Ureter (tissue), 1 donor: Measurements from ENCODE around the gene KIAA0319L. TPM values are rescaled to one million over a fixed set of nuclear protein-coding genes. Genes with fewer than 3 reads are reported as not detected.

Experiments
- DNase-seq: peaks from one replicate; pipeline ENCODE4 v3.0.0-alpha.2; 2020; ENCODE audit warnings: low spot score
- total RNA-seq: library from RNA; stranded (reverse); gene quantifications from one replicate; pipeline ENCODE4 v1.2.4, GENCODE V29; 2023
- donor health status: DM: yes; HTN: yes; CAD: no.

Gene KIAA0319L
- total RNA-seq, 1 donor from 2014 or later = 74.6 TPM

DNA sequence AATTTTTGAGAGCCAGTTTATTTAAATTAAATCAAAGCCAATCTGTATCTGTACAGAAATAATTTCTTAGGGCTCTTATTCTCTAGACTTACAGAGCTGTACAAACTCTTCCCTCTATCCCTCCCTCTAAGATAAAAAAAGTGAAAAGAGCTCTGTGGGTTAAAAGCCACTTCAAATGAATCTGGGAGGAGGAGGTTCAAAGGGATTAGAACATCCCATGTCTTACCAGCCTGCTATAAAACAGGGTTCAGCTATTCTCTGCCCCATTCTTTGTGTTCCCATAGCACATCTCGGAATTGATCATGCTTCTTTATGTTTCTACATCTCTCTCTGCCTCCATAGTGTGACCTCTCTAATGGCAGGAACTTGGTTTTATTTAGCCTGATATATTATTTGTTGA, 19.4 kb downstream of the KIAA0319L start:
- no peak for DNase-seq

DNA sequence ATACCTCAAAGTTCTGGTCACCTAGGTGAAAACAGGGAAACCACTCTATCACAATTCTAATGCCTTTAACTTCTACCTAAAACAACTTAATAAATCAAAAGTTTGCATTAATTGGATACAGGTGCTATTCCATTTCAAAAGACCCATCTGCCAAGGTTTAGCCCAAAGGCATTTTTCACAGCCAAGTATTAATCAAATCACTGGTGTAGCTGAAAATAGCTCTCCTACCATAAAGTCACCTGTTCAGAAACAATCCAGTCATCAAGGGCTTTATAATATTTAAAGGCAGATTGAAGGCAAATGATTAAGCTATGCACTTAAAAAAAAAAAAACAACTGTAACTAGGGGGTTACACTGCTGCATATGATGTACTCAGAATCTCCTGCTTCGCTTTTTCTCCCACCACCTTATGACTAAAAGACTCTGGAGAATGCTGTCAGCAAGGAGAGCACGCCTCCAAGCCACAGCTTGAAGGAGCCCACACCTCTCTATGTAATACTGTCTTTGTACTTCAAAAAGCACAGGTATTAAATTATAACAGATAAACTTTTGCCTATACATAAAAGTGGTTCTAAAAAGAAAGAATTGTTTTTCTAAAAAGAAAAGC, 20.5 kb downstream of the KIAA0319L start:
- no peak for DNase-seq

DNA sequence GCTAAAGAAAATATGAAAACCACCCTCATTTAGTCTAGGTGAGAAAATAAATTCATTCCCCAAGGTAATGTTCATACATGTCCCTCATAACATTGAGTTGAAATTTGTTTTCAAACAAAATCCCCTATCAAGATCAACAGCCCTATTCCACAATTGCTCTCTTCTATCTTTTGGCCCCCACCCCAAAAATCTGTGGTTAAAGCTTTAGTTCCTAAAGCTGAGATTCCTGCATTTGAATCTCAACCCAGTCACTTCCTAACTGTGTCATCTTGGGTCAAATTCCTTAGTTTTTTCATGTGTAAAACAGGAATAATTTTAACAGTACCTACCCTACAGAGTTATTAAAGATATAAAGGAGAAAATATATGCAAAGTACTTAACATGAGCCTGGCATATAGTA, 22.0 kb downstream of the KIAA0319L start:
- no peak for DNase-seq

DNA sequence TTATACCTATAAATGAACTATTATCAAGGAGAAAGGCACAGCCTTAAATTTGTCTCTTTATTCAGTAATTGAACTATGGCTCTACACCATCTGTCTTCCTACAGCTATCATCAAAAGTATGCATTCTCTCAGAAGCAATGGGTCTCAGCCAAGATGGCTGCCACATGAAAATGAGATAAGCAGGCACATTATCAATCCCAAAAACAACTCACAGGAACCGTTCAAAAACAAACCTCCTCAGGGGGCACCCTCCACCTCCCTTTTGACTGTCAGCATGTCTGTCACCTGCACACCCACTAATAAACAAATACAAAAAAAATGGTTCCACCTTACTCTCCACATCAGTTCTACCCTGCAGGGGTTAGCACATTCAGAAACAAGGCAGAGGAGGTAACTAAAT, 23.6 kb downstream of the KIAA0319L start:
- DNase-seq = no peak

DNA sequence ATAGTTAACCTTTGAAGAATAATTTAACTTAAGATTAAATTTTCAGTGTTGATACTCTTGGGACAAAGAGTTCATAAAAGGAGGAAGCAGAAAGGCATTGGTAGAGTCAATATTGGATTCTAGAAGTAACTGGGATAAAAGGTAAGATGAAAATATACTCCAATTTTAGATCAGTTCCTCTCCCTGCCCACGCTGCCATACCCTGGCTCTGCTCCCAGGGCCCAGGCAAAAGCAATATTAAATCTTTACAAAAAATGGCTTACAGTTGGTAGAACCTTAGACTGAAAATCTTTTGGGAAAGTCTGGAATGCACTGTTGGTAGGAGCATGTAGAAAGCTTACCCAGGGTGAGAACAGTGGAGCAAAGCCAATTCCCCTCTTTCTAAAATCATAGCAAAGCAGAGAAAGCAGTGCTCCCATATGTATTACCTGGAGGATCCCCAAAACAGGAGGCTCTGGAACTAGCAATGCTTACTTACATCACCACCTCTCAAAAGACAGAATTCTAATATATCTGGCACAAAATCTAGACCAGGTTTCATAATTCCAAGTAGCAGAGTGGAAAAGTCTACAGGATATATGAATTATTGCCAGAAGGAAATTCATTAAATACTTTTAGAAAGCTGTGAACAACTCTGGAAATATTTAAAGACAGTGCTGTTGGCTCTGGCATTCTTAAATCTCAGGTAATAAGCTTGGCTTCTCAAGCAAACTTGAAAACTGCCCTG, 24.5 kb downstream of the KIAA0319L start:
- DNase-seq = no peak

DNA sequence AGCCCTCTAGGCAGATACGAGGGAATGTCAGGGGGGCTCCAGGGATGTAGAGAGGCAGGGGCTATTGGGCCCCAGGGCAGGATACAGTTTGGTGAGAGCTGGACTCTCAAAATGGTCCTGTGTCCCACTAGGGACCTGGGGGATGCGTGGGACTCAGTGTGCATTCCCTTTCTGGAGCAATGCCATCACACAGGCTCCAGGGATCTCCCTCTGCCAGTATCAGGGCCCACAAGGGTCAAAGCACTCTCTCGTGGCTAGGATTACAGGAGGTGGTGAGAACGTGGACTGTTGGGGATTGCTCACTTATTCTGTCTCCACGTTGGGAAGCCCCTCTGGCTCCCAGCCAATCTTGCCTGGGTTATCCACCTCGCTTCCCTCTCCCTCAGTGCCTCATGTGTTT, 25.8 kb downstream of the KIAA0319L start:
- no peak for DNase-seq

DNA sequence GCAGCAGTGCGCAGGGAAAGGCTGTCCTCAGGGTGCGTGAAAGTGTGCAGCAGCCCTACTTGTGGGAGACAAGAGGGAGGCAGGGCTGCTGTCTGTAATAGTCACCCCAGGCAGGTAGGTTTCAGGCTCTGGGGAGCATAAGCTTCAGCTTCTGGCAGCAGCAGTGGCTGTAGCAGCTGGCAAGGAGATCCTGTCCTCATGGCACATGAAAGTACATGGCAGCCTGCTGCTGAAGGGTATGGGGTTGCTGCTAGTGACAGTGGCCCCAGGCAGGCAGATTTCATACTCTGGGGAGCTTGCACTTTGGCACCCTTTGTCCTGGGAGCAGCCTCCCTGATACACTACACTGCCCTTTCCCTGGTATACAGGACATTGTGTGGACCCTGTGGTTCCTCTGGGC, 26.3 kb downstream of the KIAA0319L start:
- DNase-seq = no peak

DNA sequence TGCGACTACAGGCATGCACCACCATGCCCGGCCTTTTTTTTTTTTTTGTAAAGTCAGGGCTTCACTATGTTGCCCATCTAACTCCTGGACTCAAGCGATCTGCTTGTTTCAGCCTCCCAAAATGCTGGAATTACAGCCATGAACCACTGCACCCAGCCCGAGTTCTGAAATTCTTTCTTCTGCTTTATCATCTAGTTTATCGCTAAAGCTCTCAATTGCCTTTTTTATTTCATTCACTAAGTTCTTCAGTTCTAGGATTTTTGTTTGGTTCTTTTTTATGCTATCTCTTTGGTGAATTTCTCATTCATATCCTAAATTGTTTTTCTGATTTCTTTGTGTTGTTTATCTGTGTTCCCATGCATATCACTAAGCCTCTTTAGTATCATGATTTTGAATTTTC, 27.0 kb downstream of the KIAA0319L start:
- DNase-seq = no peak

DNA sequence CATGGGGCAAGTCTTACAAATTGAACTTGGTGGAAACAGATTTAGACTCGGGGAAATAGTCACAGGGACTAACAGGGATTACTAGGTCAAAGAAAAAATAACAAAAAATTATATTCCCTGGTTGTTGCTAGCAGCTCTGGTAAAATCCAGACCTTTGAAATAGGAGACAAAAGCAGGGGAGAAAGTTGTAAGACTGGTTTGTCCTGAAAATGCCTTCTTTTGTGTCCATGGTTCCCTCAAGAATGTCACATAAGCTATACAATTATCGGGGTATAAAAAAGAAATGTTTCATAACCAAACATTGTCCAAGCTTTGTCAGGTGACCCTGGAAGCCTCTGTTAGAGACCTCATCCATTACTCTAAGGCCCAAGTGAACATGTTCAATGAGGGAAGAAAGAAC, 33.1 kb downstream of the KIAA0319L start:
- DNase-seq = no peak

DNA sequence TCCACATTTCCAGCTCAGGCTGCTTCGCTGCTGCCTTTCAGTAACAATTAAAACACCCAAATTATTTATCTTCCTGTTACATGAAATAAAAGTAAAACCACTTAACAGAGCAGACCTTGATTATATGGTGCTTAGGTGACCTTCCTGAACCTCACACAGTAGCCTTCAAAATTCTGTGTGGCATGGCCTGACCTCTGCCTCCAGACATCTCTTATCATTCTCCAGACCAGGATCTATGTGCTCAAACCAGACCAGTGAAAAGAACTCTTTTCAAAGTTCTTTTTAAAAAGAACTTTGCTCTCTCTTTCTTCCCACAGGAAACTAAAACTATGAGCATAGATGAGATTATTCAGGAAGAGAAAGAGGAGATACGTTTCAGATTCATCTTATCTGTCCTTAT, 37.8 kb downstream of the KIAA0319L start:
- DNase-seq = no peak

DNA sequence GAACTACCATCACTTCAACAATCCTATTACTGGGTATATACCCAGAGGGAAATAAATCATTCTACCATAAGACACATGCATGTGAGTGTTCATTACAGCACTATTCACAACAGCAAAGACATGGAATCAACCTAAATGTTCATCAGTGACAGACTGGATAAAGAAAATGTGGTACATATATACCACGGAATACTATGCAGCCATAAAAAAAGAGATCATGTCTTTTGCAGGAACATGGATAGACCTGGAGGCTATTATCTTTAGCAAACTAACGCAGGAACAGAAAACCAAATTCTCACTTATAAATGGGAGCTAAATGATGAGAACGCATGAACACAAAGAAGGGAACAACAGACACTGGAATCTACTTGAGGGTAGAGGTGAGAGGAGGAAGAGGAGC, 39.0 kb downstream of the KIAA0319L start:
- DNase-seq = no peak

DNA sequence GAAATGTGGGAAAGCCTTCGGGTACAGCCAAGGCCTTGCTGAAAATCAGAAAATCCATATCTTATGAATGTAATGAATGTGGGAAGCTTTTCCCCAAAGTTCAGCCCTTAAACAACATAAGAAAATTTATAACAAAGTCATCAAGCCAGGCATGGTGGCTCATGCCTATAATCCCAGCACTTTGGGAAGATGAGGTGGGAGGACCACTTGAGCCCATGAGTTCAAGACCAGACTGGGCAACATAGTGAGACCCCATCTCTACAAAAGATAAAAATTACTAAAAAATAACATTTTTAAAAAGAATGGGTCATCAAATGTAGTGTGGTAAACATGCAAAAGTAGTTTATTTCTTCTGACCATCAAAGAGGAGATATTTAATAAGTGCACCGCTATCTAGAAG, 45.9 kb downstream of the KIAA0319L start:
- DNase-seq = no peak

DNA sequence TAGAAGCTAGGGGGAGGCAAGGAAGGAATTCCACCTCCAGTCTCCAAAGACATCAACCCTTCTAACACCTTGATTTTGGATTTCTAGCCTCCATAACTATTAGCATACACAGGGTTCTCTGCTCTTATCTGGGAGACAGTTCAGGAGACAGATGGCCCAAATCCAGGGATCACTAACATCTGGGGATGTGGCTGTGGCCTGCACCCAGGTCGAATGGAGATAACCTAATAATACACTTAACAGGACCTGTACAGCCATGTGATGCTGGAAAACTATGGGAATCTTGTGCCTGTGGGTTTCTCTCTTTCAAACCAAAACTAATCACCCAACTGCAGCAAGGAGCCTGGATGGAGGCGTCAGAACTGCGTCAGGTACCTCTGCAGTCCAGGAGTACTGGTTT, 47.6 kb downstream of the KIAA0319L start:
- no peak for DNase-seq

DNA sequence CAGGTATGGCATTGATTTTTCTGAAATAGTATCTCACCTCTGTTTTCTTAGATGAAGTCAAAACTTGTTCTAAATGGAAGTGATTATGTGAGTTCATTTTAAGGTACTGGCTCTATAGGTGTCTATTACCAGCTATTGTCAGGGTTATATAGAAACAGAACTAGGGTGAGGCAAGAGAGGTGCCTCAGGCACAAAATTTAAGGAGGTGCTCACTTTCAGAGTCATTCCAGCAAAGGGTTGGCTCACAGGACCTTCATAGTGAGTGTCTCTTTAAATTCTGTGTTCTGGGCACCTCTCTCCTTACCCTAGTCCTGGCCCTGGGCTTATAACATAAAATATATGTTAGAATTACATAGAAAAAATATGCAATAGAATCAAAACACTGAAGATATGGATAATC, 49.3 kb downstream of the KIAA0319L start:
- DNase-seq = no peak

DNA sequence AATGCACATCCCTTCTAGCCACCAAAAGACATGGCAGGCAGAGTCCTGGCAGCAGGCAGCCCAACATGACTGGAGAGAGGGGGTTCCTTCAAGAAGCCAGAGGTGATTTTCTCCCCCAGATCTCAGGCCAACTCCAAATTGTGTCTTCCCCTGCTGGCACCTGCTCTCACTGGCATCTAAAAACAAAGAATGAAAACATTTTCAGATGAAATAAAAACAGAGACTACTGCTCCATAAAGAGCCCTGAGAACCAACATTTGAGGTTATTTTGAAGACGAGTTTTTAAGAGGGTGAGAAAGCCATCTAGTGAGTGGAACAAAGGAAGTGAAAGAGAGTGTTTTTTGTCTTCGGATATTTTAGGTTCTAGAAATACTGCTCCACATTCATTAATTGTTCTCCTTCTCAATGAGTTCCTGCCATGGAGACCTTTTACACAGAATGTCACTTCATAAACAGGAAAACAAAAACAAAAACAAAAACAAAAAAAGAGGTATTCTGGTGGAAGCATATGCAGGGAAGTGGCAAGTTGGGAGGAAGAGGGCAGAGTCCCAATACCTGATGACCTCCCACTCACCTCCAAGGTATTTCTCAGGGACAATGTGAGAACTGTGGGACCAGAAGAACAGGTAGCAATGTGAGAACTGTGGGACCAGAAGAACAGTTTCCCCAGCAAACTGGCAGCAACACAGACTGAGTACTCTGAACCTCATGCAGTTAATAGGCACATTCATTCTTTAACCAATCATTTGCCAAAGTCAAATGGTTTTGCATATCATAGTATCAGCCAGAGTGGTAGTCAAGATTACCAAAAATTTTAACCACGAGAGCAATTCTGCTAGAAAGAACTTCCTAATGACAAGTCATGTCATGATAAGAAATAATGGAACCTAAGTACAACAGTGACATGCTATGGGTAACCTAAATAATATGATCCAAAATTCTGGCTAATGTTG, 50.0 kb downstream of the KIAA0319L start:
- no peak for DNase-seq

DNA sequence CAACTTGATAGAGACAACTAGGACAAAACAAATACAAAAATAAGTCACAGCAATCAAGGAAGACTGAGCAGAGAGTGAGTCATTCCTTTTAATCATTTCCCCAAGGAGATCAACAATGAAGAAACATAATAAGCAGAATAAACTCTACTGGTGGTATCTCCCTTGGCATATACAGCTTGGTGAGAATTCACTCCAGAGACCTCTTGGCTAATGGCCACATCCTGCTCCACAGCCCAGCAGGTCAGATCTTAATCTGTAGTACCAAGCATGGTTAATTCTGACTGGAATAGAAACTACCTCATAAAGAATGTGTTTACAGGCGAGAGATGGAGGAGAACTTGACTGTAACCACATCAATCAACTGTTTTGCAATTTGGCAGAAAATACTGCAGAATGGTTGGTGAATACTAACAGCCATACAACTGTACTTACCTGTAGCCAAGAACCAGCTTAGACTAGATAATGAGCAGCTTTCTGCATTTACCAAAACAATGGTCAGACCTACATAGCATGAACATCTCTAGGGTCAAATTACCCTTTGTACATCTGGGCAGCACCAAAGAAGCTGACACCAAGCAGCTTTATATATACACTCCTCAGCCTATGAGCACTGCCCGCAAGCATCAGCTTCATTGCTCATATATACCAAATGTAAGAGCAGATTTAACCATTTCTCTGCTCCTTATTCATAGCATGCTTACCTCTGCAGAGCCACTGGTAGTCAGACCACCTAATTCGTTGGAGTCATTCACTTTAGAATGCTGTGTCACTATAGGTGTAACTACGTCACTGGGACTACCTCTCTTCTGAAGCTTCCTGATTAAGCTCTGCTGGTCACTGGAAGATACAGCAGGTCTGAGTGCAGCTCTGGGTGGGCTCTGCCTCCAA, 51.0 kb downstream of the KIAA0319L start:
- DNase-seq = peak; percentile 46

DNA sequence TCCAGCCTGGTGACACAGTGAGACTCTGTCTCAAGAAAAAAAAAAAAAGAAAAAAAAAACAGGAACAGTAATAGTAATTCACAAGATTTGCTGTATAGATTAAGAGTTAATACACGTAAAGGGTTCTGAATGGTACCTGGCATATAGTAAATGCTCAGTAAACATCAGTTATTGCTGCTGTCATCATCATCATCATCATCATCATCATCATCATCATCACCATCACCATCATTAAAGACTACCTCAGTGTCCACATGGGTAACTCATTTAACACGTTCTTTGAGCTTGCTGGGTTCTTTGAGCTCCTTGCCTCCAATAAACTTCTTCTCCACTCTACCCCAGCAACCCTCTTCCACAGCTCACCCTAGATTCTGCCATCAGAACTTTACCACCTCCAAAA, 55.0 kb downstream of the KIAA0319L start:
- no peak for DNase-seq

DNA sequence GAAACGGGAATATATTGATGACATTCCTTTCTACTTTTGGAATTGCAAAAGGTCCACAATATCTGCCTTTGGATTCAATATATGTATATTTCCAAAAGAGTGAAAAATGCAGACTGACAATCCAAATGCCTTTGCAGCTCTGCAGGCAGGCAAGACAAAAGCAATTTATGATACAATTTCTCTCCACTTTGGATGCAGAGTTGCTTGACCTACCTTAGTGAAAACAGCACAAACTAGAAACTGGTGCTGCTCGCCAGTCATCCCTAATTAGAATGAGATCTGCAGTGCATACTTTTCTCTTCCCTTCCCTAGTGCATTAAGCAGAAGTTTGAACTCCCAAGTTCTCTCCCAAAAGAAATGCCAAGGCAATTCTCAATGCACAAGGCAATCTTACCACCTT, 56.8 kb downstream of the KIAA0319L start:
- DNase-seq = no peak

DNA sequence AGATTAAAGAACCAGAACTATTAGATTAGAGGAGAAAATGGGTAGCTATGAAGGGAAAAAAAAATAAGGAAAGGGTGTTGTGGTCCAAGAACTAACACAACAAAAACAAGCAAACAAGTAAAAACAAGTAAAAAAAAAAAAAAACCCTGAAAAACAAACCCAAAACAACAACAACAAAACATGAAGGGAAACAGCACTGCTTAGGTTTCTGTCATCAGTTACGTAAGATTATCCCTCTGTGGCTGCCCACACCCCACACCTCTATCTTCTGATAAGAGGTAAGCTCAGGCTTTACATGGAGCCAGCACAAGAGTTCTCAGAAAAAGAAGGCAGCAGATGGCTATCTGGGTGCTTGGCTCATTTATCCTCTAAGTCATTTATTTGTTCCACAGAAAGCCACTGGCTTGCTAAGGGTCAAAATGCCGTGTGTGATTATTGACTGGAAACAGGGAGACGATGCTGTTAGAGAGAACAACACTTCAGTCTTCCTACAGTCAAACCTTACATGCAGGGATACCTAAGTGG, 57.5 kb downstream of the KIAA0319L start:
- DNase-seq = no peak

DNA sequence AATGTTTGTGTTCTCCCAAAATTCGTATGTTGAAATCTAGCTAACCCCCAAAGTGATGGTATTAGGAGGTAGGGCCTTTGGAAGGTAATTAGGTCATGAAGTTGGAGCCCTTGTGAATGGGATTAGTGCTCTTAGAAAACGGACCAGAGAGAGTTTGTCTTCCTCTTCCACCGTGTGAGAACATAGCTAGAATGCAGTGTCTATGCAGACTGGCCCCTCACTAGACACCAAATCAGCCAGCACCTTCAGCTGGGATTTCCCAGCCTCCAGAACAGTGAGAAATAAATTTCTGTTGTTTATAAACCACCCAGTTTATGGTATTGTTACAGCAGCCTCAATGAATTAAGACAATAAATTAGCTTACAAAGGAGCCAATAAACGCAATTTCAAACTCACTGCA, 58.0 kb downstream of the KIAA0319L start:
- no peak for DNase-seq

DNA sequence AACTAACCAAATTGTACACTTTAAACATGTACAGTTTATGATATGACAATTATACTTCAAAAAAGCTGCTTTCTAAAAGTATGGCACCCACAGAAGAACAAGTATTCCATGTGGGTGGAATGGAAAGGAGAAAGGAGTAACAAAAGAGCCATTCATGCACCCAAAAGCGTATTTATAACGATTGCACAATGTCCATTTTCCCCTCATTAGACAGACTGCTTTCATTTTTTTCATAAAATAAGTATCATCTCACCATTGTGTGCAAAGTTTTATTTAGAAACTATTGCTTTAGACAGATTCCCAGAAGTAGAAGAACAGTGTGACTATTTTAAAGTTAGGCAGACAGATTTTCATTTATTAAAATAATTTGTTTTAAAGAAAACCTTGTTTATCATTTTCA, 59.6 kb downstream of the KIAA0319L start:
- no peak for DNase-seq
